ENCODE results near the gene GPS1. TPM values are rescaled to one million over a fixed set of nuclear protein-coding genes. Genes with fewer than 3 reads are reported as not detected.

GPS1 gene
- total and polyA plus RNA-seq, 11 donors = 76.7 to 151 (median 85.0) TPM

DNA sequence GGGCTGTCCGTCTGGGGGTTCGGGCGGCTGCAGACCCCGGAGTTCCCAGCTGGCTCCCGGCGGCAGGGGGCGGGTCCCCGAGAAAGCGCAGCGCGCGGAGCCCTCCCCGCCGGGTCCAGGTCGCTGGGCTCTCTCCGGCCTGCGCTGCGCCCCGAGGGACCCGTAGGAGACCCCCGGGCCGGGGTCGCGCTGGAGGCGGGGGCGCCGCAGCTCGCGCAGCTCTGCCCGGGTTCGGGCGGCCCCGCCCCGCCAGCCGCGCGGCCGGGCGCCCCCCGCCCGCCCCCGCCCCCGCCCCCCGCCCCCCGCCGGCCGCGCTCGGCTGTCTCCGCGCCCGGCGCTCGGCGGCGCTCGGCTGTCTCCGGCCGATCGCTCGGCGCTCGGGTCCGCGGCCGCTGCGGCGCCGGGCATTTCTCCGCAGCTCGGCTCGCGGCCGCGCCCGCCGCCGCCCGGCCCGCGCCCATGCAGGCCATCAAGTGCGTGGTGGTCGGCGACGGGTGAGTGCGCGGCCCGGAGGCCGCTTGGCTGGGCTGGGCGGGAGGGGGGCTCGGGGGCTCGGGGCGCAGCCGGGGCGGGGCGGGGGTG is 20.3 kb upstream of the GPS1 start, which contains the start of gene RAC3:
Gene RAC3, plus strand, starts transcription at position 376 of the 582 bp plus-strand sequence. Its CDS starts 84 bp downstream, at position 460.
- DNase-seq (no peak), ATAC-seq (no peak)
- H3K4me3 ChIP-seq = peak within 1 kb of the TSS; percentile 23 to 62 (median 52)
- TF ChIP-seq, protein P1, sequence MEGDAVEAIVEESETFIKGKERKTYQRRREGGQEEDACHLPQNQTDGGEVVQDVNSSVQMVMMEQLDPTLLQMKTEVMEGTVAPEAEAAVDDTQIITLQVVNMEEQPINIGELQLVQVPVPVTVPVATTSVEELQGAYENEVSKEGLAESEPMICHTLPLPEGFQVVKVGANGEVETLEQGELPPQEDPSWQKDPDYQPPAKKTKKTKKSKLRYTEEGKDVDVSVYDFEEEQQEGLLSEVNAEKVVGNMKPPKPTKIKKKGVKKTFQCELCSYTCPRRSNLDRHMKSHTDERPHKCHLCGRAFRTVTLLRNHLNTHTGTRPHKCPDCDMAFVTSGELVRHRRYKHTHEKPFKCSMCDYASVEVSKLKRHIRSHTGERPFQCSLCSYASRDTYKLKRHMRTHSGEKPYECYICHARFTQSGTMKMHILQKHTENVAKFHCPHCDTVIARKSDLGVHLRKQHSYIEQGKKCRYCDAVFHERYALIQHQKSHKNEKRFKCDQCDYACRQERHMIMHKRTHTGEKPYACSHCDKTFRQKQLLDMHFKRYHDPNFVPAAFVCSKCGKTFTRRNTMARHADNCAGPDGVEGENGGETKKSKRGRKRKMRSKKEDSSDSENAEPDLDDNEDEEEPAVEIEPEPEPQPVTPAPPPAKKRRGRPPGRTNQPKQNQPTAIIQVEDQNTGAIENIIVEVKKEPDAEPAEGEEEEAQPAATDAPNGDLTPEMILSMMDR (IDR thresholded peaks at IDR 0.05) = no peak
- no peak for TF ChIP-seq POLR2A (IDR thresholded peaks at IDR 0.05)
- H3K27ac ChIP-seq = peak within 1 kb of the TSS in 3 of 12 donors; percentile 3 to 50 (median 10)
- peaks cover 0 to 5% (median 0%) of the 10 kb centered on the region in 9 donors for H3K36me3 ChIP-seq
- peaks cover 0 to 9% (median 0%) of the 10 kb centered on the region in 9 donors for H3K27me3 ChIP-seq
- intact Hi-C loops (cut with DNase I) = loop anchor here in 6 of 10 donors (2.0 to 10.0 kb wide), 6 partner anchors 73 to 293 kb away; no protein-coding TSS in a partner anchor
- peaks cover 2 to 44% (median 22%) of the 10 kb centered on the region in 12 donors for H3K4me1 ChIP-seq
- WGBS, 4 donors = 0 to 1% (median 1%) methylated on average over 1 to 96 of the region's 96 CpGs
- H3K9me3 ChIP-seq = no peaks in the 10 kb centered on the region

- Histone ChIP-seq H3K27me3 (peaks cover 0 to 9% (median 0%) of the 10 kb centered on the region in 9 donors), H3K9me3 (no peaks in the 10 kb centered on the region), H3K27ac (peak overlapping the region in 1 of 12 donors; percentile 10), H3K36me3 (peaks cover 0 to 5% (median 0%) of the 10 kb centered on the region in 9 donors), H3K4me1 (peaks cover 6 to 51% (median 27%) of the 10 kb centered on the region in 12 donors), H3K4me3 (peak overlapping the region in 11 of 12 donors; percentile 11 to 54 (median 29))
- WGBS, 4 donors = 11 to 71% (median 22%) methylated on average over 3 to 59 of the region's 59 CpGs
- DNase-seq = no peak
- no peak for ATAC-seq
- intact Hi-C loops (cut with DNase I) = loop anchor here in 6 of 10 donors (2.0 to 10.0 kb wide), 6 partner anchors 73 to 293 kb away; no protein-coding TSS in a partner anchor
- no peak for TF ChIP-seq POLR2A (IDR thresholded peaks at IDR 0.05)
- TF ChIP-seq, protein P1 (IDR thresholded peaks at IDR 0.05) = no peak
These were observed 19.6 kb upstream of the GPS1 start for GRCh38 chr17:82031885-82032627.

DNA sequence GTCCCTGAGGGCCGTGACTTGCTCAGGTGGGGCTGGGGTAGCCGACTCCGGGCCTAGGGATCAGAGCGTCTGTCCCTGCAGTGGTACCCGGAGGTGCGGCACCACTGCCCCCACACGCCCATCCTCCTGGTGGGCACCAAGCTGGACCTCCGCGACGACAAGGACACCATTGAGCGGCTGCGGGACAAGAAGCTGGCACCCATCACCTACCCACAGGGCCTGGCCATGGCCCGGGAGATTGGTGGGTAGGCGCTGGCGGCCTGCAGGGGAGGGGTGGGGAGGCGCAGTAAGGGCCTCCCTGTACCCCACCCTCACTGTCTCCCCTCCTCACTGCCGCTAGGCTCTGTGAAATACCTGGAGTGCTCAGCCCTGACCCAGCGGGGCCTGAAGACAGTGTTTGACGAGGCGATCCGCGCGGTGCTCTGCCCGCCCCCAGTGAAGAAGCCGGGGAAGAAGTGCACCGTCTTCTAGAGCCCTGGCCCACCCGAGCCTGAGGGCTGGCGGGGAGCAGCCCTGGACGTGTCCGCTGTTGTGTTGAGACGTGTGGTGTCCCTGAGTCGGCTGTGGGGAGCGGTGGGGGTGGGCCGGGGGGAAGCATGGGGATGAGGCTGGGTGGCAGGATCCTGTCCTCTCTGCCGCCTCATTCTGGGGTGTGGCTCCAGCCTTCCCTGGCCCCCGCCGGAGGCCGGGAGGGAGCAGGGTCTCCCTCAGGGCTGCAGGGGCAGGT is 18.2 kb upstream of the GPS1 start:
- TF ChIP-seq, protein P1 (IDR thresholded peaks at IDR 0.05) = no peak
- TF ChIP-seq POLR2A (IDR thresholded peaks at IDR 0.05) = no peak
- peaks cover 0 to 5% (median 0%) of the 10 kb centered on the region in 9 donors for H3K36me3 ChIP-seq
- no peak overlapping the region for H3K27ac ChIP-seq
- no peak overlapping the region for H3K4me3 ChIP-seq
- WGBS, 4 donors = 93 to 96% (median 94%) methylated on average over 6 to 38 of the region's 38 CpGs
- H3K4me1 ChIP-seq = peaks cover 6 to 58% (median 32%) of the 10 kb centered on the region in 12 donors
- intact Hi-C loops (cut with DNase I) = loop anchor here in 4 of 10 donors (5.0 to 10.0 kb wide), 4 partner anchors 71 to 291 kb away; no protein-coding TSS in a partner anchor
- H3K27me3 ChIP-seq = peaks cover 0 to 9% (median 0%) of the 10 kb centered on the region in 9 donors
- ATAC-seq (no peak), DNase-seq (no peak)
- no peaks in the 10 kb centered on the region for H3K9me3 ChIP-seq
